NCI-H2196 (cell line): ENCODE measurements around the gene HYAL1.
"Not testable (repeated sequence)": the region's sequence is repeated elsewhere in the genome, so short reads cannot be mapped to it uniquely, and the experiment has no call there.

Experiments used
- DNase-seq: peaks from one replicate; lab custom pipeline; 2025; ENCODE audit not compliant: unreplicated experiment; lab: John Stamatoyannopoulos, UW

Gene HYAL1

DNA sequence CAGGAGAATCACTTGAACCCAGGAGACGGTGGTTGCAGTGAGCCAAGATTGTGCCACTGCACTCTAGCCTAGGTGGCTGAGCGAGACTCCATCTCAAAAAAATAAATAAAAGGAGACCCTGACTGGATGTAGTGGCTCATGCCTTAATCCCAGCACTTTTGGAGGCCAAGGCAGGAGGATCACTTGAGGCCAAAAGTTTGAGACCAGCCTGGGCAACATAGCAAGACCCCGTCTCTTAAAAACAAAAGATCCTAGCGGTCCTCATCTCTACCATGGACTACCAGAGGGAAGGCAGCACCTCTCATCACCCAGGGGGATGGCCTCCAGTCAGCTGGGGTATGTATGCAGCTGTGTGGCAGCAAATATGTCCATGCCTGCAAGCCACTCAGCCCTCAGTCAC lies 41.2 kb downstream of the HYAL1 start:
- not testable (repeated sequence) for DNase-seq

- no peak for DNase-seq
These were observed 41.9 kb downstream of the HYAL1 start for GRCh38 chr3:50261505-50261904.

- no peak for DNase-seq
These were observed 42.4 kb downstream of the HYAL1 start for GRCh38 chr3:50260942-50261441.

- DNase-seq = peak; percentile 76
These were observed 43.1 kb downstream of the HYAL1 start for GRCh38 chr3:50260027-50260941.

- no peak for DNase-seq
These were observed 43.8 kb downstream of the HYAL1 start for GRCh38 chr3:50259432-50260026.

GRCh38 chr3:50258979-50259378 lies 44.4 kb downstream of the HYAL1 start:
- no peak for DNase-seq

- no peak for DNase-seq
These were observed 45.2 kb downstream of the HYAL1 start for GRCh38 chr3:50258029-50258680.

DNA sequence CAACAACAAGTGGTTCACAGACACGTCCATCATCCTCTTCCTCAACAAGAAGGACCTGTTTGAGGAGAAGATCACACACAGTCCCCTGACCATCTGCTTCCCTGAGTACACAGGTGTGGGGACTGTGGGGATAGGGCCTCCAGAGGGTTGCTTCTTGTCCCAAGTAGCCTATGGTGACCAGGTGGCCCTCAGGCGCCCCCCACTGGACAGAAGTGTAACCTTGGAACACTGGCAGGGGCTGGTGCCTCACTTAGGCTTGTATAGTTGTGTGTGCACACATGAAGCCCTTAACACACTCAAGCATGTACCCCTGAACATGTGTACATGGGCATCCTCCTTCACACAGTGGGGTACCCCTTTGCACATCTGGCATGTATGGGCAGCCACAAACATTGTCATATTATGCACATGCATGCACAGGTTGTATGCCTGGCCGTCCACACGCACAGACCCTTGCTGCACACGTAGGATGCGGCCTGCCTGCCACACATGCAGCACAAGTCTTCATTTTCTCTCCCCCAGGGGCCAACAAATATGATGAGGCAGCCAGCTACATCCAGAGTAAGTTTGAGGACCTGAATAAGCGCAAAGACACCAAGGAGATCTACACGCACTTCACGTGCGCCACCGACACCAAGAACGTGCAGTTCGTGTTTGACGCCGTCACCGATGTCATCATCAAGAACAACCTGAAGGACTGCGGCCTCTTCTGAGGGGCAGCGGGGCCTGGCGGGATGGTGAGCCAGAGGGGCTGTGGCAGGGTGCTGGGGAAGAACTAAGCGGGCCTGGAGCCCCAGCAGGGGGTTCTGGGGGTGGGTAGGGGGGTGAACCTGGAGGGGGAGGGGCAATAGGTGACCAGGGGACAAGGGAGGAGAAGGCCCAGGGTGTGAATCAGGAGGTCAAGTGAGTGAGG lies 46.1 kb downstream of the HYAL1 start:
- DNase-seq = peak; percentile 24

DNA sequence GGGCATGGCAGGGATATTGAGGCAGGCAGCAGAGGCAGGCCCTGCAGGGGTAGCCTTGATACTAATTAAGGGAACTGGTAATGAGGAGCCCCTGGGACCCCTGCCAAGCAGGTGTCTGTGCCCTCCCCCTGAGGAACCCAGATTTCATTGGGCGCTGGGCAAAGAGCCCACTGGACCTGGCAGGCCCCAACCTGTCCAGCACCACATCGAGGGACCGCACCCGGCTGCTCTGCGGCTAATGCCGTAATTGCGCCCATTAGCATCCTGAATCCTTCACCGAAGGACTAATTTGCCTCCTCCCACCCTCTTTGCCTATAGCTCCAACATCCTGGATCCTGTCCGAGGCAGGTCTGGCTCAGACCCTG lies 48.1 kb downstream of the HYAL1 start:
- DNase-seq = no peak

DNA sequence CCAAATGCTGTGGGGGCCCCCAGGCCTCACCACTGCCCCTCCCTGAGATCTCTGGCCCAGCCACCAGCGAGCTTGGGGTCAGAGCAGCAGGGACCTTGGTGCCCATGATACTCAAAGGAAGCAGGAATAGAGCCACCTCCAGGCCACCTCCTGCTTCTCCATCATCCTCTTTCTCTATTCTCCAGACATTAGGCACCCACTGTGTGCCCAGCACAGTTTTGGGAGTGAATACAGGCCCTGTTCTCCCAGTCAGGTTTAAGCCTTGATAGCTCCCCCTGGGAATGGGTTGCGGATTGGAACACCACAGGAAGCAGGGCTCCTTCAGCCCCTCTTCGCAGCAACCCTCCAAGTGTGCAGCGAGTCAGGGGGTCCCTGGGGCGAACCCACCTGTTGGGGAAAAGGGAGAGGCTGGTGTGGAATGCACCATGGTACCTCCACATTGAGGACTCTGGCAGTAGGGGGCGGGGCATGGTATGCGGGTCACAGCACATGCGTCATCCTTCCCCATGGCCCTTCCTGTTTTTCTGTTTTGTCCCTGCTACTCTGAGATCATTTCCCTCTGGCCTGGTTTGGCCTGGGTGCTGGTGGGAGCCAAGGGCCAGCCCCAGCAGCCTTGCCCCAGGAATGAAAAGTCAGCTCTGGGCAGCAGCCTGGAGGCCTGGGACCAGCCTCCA lies 48.7 kb downstream of the HYAL1 start:
- DNase-seq = no peak

DNA sequence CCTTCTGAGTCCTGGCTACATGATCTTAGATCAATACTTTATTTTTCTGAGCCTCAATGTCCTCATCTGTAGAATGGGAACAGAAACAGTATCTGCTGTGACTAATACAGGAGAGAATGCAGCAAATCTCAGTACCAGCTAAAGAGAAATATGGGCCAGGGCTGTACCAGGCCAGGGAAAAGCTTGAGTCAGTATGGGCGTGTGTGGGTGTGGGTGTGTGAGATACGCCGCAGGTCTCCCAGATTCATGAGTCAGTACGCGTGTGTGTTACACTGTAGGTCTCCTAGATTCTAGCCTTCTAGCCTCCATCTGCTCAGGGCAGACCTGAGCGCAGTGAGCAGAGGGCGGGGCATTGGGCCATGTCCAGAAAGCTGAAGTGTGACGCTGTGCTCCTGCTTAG lies 52.2 kb downstream of the HYAL1 start:
- no peak for DNase-seq

DNA sequence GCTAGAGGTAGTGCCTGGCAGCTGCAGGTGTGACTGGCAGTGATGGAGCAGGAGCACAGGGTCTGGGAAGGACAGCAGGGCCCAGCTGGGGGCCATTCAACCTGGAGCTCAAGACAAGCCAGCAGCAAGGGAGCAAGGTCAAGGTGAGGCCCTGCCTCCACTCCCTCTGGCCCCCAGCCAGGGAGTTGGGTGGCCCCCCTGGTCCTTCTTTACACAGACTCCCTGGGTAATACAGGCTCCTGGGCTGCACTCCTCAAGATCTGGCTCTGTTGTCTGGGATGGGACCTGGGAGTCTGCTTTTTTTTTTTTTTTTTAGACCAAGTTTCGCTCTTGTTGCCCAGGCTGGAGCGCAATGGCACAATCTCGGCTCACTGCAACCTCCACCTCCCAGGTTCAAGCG lies 52.9 kb downstream of the HYAL1 start:
- DNase-seq = no peak
